Stimulated activated CD8-positive, alpha-beta memory T cell treated with anti-CD3 and anti-CD28 coated beads, Interleukin-7, amount 100 ng/mL, for 1 hour (primary cell): ENCODE measurements around the gene AMFR.

Experiments used
- DNase-seq, 2 donors: peaks; one replicate each; pipeline ENCODE4 v3.0.0-alpha.2; 2020; ENCODE audit warnings: low read depth in 2 of 2

Gene AMFR

DNA sequence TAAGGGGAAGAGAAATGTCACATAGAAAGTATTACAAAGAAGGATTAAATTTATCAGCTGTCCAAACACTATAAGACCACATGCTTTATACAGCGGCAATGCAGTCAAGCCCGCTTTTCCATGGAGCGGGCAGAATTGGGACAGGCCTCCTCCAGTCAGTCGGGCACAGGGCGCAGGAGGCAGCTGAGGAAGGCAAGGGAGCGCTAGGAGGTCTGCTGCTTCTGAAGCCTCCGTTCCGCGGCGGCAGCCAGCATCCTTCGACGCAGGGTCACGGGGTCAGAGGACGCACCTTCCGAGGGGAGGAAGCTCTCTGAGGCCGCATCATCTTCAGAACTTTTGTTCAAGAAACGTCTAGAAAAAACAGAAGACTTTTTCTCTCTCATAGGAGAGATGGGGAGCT is 62.6 kb downstream of the AMFR start:
- no peak for DNase-seq

DNA sequence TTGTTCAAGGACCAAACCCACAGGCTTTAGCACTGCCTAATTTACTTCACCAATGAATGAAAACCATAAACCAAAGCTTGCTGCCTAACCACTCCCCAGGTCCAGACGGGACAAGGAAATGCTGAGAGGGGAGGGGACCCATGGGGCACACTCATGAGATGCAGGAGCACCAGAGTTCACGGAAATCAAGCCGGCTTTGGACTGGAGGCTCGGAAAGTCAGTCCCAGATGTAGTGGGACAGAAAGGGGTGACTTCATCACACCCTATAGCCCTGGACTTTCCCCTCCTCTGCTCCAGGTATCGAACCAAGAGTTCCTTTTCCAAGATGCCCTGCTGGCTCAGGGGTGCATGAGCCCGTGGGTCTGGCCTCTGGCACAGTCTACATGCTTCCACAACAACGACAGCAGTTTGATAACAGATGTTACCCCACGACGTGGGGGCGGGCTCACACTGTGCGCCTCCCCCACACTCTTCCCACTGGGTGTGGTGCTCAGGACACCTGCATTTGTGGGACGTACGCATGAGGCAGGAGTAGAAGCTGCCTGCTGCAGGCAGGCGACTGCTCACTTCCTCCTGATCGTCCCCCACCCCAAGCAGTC is 63.2 kb downstream of the AMFR start:
- no peak for DNase-seq

DNA sequence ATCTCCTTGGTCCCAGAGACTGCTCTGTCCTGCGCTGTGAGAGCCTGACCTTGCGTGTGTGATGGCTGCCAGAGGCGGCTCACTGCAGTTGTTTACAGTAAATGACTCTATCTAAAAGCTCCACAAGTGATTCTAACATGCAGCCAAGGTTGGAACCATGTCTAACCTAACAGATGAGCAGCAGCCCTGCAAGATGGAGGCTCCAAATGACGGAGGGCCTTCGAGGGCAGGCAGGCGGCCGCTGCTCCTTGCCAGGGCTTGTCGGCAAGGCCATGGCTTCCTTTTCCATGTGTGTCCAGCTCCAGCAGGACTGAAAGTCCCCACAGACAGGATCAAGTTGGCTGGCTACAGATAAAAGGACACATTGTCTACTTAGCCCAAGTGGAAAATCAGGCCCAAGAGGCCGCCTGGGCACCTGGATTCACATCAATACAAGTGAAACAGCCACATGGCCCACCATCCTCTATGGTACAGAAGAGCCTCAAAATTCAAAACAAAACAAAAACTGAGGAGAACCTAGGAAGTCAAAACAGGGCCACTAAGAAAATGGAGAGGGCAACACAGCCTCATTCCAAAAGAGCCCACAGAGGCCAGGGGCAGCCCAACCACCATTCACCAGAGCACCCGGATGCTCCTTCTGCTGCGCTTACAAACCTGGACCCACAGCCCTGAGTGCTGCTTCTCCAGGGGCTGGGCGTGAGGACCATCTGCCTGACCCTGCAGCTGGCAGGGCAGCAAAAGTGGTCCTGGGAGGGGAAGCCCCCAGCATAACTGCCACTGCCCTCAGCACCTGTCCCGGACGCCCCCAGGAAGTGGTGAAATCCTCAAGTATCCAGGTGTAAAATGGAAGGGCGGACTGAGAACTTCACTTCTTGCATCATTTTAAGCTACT is 65.0 kb downstream of the AMFR start:
- DNase-seq, result no peak

DNA sequence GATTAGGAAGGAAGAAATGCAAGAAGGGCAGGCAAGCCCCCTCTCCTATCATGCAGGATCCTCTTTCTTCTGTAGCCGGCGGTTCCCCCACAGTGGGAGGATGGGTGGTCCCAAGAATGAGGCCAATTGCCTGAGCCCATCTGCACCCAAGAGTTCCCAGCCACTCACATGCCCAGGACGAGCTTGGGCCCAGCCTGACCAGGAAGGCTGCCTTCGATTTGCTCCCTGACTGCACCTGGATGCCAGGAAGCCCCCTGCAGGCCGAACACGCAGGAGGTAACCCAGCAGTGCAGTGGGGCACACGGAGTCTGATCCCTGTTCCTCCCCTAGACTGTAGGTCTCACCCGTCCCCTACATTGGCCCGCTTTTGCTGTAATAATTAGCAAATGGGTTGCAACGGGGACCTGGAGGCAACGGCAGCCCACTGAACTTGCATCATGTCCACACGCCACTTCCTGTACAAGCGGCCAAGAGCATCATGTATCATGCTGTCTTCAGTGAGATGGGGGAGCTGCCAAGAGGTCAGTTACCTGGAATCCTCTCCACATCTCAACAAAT is 67.5 kb downstream of the AMFR start:
- no peak for DNase-seq

DNA sequence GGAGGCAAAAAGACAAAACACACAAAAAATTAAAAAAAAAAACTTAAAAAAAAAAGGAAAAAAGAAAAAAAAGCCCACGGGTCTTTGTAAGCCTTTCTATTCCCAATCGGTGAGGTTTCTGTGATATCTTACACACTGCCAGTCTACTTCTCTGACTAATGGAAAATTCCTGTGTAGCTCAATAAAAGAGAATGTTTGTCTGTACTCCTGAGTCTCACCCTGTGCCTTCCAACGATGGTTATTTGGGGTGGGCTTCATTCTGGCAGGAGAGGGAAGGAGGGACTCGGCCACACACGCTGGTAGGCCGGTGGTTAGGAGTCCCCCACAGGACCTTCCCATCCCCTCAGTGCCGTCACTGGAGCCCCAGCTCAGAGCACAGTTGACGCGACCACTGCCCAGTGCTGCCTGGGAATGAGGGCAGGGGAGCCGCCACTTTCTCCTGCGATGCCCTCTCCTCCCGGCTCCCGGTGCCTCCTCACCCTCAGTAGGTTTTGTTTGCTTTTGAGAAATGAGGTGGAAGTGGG is 68.0 kb downstream of the AMFR start:
- no peak for DNase-seq

DNA sequence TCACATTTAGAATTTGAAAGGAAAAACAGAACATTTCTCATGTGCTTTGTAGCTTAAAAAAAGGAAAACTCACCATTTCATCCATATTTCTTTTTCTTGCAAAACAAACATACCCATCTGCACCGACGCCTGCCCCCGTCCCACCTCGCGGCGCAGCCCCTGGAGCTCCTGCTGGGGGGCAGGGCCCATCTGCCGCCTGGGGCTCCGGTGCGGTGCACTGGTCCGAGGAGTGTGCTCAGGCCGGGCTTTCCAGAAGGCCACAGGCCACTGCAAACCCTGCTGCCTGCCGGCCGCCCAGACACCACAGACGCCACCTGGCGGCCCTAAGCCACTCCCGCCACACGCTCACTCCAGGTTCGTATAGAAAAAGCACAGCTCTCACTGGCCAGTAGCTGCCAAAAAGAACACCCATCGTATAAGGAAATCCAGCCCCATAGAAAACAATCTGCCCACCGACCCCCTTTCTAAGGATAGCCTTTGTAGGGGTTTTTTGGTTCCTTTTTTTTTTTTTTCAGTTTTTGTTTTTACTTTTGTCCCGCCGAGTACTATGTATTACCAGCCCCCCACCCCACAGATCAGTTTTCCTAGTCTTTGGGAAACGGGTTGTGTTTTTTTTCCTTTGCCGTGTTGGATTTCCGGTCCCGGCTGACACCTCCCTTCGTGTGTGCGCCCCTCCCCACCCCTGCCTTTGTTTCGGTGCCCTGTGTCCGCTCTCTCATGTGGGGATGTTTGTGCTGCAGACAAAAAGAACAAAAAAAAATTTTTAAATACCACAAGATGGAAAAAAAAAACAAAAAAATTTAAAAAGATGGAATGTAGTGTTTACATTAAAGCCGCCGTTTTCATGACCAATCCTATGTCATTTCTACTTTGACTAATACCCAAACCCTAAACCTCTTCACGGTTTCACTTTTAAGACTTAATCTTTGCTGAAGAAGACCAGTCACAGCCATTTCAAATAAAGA is 68.8 kb downstream of the AMFR start:
- DNase-seq, result peak; percentile 18 to 20

DNA sequence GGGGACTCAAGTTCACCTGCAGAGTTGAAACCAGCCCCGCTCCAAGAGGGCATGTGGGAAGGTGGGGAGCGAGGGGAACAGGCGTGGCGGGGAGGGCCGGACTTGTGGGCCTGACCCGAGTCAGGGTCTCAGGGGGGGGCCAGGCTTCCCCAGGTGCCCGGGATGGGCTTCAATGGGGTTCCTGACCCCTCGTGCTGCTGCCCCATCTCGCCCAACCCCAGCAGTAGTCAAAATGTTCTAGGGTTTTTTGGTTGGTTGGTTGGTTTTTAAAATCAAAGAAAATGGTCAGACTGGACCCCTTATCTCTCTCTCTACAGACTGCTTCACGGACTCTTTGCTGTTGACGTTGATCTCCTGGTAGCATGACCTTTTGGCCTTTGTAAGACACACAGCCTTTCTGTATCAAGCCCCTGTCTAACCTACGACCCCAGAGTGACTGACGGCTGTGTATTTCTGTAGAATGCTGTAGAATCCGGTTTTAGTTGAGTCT is 69.5 kb downstream of the AMFR start:
- DNase-seq, result no peak

DNA sequence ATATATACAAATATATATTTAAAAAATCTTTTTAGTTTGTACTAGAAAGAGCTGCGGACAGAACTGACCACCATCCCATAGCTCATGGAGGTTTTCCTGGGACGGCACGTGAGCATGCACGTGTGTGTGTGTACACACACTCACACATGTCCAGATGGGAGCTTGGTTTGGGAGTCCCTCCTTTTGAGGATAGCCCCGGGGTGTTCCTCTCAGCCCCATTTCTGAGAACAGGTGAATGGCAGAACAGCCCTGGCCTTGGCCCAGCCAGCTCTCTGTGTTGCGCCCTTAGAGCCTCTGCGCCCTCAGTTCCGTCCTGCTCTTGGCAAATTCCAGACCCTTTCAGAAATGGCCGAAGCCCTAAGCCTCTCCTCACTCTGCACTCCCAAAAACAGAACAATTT is 70.1 kb downstream of the AMFR start:
- no peak for DNase-seq

DNA sequence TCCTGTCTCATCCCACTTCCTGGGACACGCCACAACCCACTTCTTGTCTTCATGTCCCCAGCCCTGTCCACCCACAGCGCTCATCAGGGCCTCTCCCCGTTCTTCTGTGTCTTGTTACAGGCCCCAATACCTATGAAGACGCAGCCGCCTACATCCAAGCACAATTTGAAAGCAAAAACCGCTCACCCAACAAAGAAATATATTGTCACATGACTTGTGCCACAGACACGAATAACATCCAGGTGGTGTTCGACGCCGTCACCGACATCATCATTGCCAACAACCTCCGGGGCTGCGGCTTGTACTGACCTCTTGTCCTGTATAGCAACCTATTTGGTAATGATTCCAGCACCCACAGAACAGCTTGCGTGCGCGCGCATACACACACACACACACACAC is 70.6 kb downstream of the AMFR start:
- DNase-seq, result no peak

DNA sequence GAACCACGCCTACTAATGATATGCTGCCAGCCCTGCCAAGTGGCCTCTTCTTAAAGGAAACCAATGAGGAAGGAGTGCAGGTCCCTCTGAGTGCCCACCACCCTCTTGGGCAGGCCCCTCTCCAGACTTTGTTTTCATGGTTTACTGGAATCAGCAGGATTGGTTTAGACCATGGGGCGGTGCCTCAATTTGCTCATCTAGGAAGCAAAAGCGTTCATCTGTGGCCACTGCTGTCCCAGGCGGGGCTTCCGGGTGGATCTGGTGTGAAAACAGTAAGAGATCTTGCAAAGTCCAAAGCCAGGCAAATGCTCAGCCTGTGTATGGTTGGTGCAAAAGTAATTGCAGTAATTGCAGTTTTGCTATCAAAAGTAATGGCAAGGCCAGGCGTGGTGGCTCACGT is 71.3 kb downstream of the AMFR start:
- DNase-seq, result no peak

DNA sequence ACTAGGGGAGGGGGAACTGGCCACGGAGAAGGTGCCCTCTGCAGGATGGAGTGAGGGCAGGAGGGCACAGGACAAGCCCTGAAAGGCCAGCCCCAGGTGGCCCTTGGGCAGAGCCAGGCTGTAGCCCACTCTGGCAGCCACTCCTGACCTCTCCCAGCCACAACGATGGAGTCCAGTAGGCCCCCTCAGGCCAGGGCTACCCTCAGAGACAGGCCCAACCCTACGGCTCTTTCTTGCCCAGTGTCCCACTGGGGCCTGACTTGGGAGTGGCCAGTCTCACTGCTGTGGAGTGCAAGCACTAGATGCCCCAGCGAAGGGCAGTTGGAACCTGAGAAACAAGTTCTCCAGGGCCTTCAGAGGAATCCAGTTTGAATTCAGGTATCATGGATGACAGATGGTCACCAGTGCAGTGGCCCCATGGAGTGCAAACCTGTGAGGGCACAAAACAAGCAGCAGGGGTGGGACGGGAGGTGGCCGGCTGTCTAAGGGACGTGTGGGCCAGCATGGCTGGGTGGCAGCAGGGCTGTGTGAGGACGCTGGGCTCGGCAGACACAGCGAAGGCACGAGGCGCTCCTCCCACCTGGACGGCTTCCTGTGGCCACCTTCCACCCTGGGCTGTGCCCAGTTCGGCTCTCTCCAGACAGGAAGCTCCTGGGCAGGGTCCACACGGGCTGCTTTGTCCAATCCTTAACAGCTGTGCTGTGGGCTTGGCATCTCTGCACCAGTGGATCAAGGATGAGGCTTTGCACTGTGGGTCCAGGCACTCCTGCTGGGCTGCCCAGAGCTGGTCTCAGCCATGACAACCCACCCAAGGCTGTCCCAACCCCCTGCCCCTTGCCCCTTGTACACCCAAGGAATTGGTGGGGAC is 72.1 kb downstream of the AMFR start:
- no peak for DNase-seq

DNA sequence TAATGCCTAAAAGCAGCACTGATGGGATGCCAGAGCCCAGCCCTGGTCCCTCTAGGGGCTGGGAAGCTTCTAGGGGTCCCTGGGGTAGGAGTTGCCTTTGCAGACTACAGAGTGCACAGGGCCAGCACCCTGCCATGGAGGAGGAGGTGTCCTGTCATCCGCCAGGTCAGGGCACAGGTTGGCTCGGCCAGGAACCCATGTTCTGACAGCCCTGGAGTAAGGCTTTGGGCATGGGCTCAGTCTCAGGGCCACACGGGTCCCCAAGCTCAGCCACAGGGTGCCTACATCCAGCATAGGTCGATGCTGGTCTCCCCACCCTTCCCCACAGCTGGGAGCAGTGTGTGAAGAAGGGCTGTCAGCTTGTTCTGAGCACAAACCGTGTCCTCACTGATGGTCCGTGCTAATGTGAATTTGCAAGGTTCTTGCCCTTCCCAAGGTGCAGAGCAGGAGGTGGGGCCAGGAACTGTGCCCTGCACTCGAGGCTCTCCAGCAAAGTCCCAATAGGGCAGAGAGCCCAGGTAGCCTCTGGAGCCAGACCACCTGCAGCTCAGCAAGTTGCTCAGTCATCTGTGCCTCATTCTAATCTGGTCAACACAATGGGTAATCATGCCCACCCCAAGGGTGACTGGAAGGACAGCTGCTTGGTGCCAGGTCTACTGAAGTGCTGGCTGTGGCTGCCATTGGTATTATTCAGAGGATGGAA is 72.8 kb downstream of the AMFR start:
- DNase-seq, result no peak

DNA sequence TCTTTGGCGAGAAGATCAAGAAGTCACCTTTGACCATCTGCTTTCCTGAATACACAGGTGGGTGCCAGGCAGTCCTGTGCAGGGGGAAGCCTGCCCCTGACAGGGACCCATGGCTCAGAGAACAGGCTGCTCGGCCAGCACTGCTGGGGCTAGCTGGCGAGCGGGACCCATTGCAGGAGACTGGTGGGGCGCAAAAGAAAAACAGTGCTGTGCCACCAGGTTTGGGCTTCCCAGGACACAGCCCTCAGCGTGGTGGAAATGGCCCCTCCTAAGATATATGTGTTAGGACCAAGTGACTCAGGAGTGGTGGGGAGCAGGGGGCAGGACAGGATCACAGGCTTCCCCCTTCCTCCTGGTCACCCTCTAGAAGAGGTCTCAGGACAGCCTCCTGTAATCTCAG is 73.9 kb downstream of the AMFR start:
- DNase-seq, result no peak

DNA sequence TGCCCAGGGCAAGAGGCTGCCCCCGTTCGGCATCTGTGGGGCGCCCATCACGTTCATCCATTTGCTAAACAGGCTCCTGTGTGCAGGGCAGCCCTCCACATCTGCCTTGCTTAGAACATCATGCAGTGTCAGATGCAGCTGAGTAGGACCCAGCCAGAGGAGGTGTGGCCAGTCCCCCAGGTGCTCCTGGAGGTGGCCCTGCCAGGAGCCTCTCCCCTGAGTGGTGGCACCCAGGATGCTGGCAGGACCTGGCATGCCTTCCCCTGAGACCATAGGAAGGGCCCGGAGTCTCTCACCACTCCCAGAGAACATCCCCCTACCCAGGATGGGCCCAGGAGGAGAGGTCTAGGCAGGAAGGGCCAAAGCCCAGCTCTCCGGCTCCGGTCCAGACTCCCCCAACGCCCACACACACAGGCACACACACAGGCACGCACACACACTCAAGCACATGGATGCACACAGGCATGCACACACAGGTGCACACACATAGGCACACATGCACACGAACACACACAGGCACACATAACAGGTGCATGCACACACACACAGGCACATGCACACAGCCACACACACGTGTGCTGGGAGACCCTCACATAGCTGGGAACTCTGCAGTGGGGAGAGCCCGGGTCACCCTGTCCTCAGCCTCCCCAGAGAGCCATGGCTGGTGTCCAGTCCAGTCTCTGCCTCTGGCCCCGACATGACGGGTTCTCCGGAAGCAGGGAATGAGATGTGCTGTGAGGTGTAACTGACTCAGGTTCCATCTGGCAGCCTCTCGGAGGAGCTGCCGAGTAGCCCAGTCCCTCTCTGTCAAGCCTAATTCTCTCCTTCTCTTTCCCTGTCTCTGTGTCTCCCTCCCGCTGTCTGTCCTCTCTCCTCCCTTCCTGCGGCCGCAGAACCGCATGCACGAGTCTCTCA is 74.6 kb downstream of the AMFR start:
- DNase-seq, result no peak

DNA sequence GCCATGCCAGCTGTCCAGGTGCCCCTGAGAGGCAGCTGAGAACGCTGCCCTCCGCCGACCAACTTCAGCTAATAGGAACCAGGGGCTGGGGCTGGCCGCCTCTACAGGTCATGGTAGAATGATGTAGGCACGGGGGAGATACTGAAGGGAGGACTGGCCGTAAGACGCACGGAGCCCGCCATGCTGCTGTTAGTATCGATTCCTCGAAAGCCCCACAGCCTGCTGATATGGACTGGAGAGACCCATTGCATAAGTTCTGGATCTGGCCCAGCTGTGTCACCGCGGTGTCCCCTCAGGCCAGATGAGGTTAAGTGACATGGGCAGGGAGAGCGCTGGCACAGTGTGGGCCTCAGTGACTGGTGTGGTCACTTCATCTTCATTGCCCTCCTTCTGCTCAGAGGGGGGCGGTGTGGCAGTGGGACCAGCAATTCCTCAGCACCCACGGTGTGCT is 75.6 kb downstream of the AMFR start:
- DNase-seq, result no peak

DNA sequence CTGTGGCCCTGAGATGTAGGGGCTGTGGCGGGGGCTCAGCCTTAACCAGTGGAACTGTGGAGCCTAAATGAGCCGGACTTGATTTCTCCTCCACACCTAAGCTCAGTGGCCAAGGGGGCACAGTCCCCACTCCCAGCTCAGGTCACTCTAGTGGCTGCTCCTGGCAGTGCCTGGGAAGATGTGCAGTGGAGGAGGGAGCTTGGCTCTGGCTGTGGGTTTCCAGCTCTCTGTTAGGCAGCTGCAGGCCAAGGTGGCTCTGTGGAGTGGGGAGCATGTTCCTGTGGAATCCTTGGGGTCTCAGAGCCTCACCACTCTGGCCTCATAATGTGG is 76.3 kb downstream of the AMFR start:
- no peak for DNase-seq

DNA sequence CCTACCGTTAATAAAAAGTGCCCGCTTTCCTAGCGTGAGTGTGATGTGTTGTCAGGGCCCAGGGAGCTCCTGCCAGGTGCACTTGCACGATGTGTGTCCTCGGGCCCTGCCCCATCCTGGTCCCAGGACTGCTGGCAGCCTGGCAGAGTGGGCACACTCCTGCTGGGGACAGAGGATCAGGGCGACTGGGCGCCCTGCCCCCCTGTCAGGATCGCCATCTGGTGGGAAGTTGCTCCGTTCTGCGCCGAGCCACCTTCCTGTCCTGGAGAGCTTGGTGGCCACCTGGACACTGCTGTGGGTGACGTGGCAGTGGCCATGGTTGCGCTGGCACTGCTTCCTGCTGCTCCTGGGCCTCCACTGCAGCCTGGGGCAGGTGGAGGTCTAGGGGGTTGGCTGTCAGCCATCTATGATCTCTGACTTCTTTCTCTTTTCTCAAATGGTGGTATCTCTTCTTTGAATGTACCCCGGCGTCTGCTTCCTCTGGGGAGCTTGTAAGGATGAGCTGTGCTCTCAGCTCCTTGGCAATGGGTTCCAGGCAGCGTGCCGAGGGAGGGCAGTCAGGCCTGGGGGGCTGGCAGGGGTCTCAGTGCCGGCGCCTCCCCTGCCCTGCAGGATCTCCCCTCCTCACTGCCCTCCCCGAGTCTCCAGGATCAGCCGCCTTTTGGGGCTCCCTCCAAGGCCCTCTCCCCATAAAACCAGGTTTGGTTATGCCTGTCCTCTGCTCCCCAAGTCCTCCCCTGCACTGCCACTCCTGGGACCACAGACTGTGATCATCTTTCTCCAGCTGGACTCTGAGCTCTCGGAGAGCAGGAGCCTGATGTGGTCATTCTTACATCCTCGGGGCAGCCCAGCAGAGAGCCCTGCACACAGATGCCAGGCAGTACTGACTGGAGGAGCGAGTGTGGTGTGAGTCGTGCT is 76.9 kb downstream of the AMFR start:
- DNase-seq, result no peak

DNA sequence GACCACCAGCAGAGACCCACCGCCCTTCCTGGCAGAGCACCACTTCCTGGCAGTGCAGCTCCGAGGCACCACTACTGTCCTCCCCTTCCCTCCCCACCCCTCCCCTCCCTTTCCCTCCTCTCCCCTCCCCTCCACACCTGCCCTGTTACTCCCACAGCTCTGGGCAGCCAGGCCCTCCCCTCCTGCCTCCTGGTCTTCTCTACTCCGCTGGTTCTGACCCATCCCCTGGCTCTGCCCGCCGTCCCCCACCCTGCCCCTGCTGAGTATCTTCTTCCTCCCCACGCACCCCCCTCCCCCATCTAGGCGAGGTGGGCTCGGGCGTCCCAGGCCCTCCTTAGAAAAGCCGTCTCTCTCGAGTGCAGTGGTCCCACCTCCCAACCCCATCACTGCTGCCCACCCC is 77.7 kb downstream of the AMFR start:
- no peak for DNase-seq
